SJSA1 (cell line): ENCODE measurements around the gene CTIF. TPM values are rescaled to one million over a fixed set of nuclear protein-coding genes. Genes with fewer than 3 reads are reported as not detected.

Experiments
- DNase-seq, 2 experiments: peaks; one replicate each; pipeline ENCODE4 v3.0.0-alpha.2; 2015 to 2020; ENCODE audit warnings: low spot score in 2 of 2, low read depth in 1 of 2
- H3K27ac ChIP-seq: fragments of 250-450 bp; sonication (Bioruptor Pico); 2 replicates; pipeline ENCODE4 v1.5.1; 2020; ENCODE audit warnings: mild to moderate bottlenecking, moderate library complexity
- H3K27me3 ChIP-seq: fragments of 250-450 bp; sonication (Bioruptor Pico); replicated peaks from 2 replicates; pipeline ENCODE4 v1.5.1; 2020; ENCODE audit warnings: mild to moderate bottlenecking, moderate library complexity
- H3K36me3 ChIP-seq: fragments of 250-450 bp; sonication (Bioruptor Pico); 2 replicates; pipeline ENCODE4 v1.5.1; 2020; ENCODE audit warnings: mild to moderate bottlenecking
- H3K4me1 ChIP-seq: fragments of 250-450 bp; sonication (Bioruptor Pico); replicated peaks from 2 replicates; pipeline ENCODE4 v1.6.1; 2021; ENCODE audit warnings: mild to moderate bottlenecking
- H3K4me3 ChIP-seq: fragments of 250-450 bp; sonication (Bioruptor Pico); 2 replicates; pipeline ENCODE4 v1.5.1; 2020; ENCODE audit warnings: mild to moderate bottlenecking
- H3K9me3 ChIP-seq: fragments of 250-450 bp; sonication (Bioruptor Pico); replicated peaks from 2 replicates; pipeline ENCODE4 v1.5.1; 2020; ENCODE audit warnings: mild to moderate bottlenecking
- total RNA-seq: library from RNA; depleted of rRNA; stranded (reverse); fragments of >200 nt; shearing (Covaris generic); gene quantifications from 2 replicates; pipeline ENCODE4 v1.2.3, GENCODE V29; 2014

CTIF gene
- total RNA-seq, 1 experiment from 2014 or later = 91.5 TPM

DNA sequence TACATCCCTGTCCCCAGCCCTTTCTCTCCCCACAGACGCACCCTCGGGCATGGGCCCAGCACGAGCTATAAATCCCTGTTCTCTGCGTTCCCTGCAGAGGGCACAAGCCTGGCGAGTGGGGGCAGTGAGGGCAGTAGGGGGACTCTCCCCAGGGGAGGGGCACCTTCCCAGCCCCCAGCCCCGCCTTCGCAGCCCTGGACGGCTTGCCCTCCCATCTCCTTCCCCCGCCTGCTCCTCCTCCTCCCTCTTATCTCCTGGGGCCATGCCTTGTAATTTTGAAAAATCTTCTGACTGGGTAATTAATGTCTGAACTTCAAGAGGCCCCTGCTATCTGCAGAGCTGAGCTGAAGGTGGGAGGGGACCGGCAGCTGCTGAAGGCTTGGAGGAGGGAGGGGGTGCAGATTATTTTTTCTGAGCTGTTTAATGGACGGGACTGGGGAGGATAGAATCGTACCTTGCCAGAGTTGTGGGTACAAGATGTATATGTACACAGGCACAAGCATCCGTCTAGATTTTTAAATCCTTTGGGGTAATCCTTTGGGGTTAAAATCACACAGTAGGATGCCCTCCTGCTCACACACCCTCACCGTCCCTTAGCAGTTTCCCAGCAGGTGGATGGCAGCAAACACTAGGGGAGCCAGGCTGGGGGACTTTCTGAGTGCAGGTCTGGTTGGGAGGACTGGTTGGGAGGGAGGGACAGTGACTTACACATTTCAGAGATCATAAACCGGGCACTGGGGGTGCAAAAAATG is 290.0 kb downstream of the CTIF start:
- DNase-seq = peak in 1 of 2 experiments; percentile 36
- H3K4me1 ChIP-seq = peaks cover 61% of the 10 kb centered on the region
- H3K27ac ChIP-seq = no peak overlapping the region

DNA sequence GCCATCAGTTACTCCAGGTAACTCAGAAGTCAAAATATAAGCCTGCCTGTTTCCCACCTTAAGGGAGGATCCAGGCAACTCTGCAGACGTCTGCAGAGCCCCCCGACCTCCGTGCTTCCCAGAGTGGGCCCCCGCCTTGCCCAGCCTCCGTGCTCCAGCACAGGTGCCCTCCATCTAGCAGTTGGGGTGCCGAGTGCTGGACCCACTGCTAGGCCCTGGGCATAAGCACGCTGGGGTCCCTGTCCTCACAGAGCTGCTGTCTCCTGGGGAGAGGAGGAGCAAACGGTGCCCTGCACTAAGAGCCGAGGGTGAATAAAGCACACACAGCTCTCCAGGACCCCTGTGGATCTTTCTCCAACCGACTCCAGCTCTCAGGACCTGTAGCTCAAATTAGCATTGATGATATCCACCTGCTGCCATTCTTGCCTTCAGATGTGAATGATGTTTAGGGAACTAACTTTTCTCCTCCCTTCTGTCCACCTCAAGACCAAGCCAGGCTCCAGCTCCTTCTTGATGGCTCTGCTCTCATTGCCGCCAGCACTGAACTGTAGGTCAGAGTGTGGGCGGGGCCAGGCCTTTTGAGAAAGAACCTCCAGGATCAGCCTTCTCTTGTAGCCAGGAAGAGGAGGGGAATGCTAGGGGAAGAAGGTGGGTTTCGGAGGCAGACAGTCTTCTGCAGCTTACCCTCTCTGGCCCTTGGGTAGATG is 290.8 kb downstream of the CTIF start:
- Histone ChIP-seq H3K4me1 (peaks cover 67% of the 10 kb centered on the region), H3K36me3 (peaks cover 74% of the 10 kb centered on the region), H3K4me3 (no peak overlapping the region), H3K27me3 (no peaks in the 10 kb centered on the region), H3K27ac (no peak overlapping the region), H3K9me3 (no peaks in the 10 kb centered on the region)
- peak in 1 of 2 experiments; percentile 38 for DNase-seq

More for the DNA sequence above, 290.0 kb downstream of the CTIF start:
- no peak overlapping the region for H3K4me3 ChIP-seq
- no peaks in the 10 kb centered on the region for H3K9me3 ChIP-seq
- peaks cover 73% of the 10 kb centered on the region for H3K36me3 ChIP-seq
- H3K27me3 ChIP-seq = no peaks in the 10 kb centered on the region

DNA sequence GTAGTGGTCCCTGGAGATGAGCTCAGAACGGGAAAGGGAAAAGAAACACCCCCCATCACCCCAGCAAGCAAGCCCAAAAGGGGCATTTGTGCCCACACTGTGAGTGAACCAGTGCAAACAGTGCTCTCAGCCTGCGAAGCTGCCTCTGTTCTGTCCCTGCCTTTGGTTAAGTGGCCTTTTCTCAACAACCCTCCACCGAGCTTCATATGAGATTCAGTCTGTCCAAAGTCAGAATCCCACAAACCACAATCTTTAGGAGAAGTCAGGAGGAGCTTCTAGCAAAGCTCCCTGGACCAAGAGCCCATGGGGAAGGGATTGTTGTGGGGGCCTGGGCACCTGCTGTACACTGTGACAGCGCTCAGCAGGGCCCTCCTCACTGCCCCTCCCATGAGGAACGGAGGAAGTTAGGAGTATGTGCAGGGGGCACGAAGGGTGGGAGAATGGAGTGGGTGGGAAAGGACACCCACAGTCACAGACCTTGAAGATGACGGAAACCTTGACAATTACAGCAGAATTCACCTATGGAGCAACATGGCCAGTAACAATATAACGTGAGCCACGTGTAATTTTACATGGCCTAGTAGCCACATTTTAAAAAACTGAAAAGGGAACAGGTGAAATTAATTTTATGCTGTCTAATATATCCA is 292.4 kb downstream of the CTIF start:
- H3K27ac ChIP-seq = no peak overlapping the region

DNA sequence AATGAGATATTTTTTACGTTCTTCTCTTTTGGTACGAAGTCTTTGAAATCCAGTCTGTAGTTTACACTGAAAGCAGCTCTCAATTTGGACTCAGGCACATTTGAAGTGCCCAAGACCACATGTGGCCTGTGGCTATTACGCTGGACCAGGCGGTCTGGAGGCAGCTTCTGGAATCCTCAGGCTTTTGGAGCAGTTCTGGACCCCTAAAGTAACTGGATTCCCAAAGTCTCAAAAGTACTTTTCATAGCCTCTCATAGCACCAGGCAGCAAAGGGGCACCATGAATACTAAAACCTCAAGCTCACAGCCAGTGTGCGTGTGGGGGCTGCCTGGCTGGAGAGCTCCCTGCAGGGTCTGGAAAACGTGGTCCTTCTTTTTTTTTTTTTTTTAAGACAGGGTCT is 293.0 kb downstream of the CTIF start:
- H3K4me1 ChIP-seq = peaks cover 56% of the 10 kb centered on the region
- no peak overlapping the region for H3K4me3 ChIP-seq
- H3K36me3 ChIP-seq = peaks cover 67% of the 10 kb centered on the region
- no peaks in the 10 kb centered on the region for H3K27me3 ChIP-seq
- H3K27ac ChIP-seq = no peak overlapping the region
- DNase-seq = peak in 1 of 2 experiments; percentile 8
- no peaks in the 10 kb centered on the region for H3K9me3 ChIP-seq

More for the DNA sequence above, 292.4 kb downstream of the CTIF start:
- peaks cover 67% of the 10 kb centered on the region for H3K36me3 ChIP-seq
- H3K4me3 ChIP-seq = no peak overlapping the region
- no peaks in the 10 kb centered on the region for H3K27me3 ChIP-seq
- peak in 1 of 2 experiments; percentile 39 for DNase-seq
- H3K9me3 ChIP-seq = no peaks in the 10 kb centered on the region
- H3K4me1 ChIP-seq = peaks cover 60% of the 10 kb centered on the region

DNA sequence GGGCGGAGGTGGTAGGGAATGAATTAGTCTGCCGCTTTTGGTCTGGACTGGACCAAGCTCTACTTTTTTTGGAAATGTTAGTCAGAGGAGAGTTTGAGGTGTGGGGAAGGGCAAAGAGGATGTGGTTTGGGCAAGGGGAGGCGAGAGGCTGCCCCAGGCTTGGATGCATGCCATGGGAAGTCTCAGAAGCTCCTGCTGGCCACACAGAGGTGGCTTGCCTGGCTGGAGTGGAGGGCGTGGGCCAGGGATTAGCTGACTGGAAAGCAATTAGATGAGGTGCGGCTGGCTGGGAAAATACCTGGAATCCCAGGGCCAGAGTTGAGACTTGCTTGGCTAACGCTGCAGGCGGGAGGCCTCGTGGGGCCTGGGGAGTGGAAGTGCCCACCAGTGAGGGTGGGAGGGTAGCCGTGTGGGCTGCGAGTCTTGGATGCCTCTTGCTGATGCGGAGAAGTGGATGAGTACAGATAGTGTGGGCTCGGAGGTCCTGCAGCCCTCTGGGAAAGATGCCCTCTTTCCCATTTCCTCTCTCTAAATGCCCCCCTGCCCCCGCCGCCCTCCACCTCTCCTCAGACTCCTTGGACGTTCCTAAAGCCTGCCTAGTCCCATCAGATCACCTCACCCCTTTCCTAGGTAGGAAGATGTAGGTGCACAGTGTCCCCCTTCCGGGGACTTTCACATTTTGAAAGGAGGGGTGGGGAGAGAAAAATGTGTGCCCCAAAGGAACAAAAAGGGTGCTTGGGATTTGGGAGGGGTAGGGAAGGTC is 294.3 kb downstream of the CTIF start:
- H3K36me3 ChIP-seq = peaks cover 67% of the 10 kb centered on the region
- no peaks in the 10 kb centered on the region for H3K27me3 ChIP-seq
- peaks cover 64% of the 10 kb centered on the region for H3K4me1 ChIP-seq
- no peaks in the 10 kb centered on the region for H3K9me3 ChIP-seq
- peak; percentile 84 to 92 for DNase-seq
- peak overlapping the region; percentile 19; the same call in 1 of the 2 replicates for H3K27ac ChIP-seq
- H3K4me3 ChIP-seq = no peak overlapping the region

DNA sequence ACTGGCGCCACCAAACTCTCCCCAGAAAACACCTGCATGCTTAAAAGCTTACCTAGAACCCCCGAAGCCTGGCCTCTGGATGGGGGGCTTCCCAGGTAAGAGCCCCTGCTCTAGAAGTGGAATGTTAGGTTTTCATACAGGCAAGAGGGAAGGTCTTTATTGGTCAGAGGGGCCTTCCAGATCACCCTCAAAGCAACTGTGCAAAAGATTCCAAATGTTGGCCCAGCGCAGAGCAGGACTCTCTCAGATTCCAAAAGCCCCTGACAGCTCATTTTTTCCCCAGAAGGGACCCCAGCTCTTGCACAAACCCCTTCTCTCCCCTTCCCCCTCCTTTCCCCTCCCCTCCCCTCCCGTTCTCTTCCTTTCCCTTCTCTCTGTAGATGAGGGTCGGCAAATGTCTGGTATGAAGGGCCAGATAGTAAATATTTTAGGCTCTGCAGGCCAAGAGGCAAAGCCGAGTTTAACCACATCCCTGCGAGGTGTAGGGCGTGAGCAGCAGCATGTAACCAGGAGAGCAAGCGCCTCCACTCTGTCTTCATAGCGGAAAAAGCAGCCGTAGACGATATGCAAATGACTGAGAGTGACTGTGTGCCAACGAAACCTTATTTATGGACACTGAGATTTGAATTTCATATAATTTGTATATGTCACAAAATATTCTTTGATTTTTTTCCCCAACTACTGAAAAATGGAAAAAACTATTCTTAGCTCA is 295.0 kb downstream of the CTIF start:
- no peaks in the 10 kb centered on the region for H3K27me3 ChIP-seq

DNA sequence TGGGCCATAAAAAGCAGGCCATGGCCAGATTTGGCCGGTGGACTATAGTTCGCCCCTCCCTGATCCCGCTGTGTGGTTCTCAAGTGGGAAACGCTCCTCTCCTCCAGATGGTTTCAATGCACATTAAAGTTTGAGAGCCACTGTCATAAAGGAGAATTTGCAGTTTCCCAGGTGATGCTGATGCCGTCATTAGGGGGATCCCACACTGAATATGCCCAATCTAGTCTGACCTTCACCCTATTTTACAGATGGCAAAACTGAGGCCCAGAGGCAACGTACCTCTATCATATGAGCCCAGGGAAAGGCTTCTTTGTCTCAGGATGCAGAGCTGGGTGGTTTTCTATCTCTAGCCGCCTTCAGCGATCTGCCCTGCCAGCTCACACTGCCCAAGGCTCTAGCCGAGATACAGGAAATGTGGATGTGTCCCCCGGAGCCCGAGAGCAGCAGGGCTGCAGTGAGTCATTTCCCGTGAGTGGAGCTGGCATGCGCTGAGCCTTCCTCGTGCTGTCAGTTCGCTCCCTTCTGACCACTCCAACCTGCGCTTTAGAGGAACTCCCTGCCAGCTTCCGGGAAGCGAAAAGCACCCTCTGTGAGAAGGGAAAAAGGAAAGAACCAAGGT is 295.7 kb downstream of the CTIF start:
- Histone ChIP-seq H3K36me3 (peaks cover 62% of the 10 kb centered on the region), H3K4me1 (peaks cover 79% of the 10 kb centered on the region), H3K27ac (peak overlapping the region; percentile 27), H3K4me3 (no peak overlapping the region), H3K27me3 (no peaks in the 10 kb centered on the region), H3K9me3 (no peaks in the 10 kb centered on the region)
- DNase-seq = peak; percentile 84 to 96

More for the DNA sequence above, 295.0 kb downstream of the CTIF start:
- Histone ChIP-seq H3K27ac (peak overlapping the region; percentile 27), H3K4me1 (peaks cover 72% of the 10 kb centered on the region), H3K36me3 (peaks cover 64% of the 10 kb centered on the region), H3K9me3 (no peaks in the 10 kb centered on the region), H3K4me3 (no peak overlapping the region)
- DNase-seq = peak in 1 of 2 experiments; percentile 26

DNA sequence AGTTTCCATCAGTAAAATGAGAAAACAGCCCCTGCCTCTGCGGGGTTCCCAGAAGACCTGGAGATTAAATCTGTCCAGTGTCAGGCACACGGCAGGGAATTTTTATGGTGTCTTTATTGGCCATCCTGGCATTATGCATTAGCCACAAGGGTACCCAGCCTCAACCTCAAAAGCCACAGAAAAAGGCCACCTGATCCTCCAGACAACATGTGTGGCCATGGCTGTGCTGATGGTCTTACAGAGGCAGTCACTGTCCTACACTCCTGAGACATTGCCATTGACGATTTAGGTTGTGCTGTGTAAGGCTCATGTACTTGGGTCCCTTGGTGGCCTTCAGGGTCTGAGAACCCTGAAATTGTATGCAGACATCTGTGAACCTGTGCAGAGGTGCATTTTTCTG is 296.3 kb downstream of the CTIF start:
- Histone ChIP-seq H3K36me3 (peaks cover 62% of the 10 kb centered on the region), H3K4me3 (no peak overlapping the region), H3K27ac (peak overlapping the region; percentile 27), H3K27me3 (no peaks in the 10 kb centered on the region), H3K4me1 (peaks cover 84% of the 10 kb centered on the region), H3K9me3 (no peaks in the 10 kb centered on the region)
- DNase-seq = no peak

DNA sequence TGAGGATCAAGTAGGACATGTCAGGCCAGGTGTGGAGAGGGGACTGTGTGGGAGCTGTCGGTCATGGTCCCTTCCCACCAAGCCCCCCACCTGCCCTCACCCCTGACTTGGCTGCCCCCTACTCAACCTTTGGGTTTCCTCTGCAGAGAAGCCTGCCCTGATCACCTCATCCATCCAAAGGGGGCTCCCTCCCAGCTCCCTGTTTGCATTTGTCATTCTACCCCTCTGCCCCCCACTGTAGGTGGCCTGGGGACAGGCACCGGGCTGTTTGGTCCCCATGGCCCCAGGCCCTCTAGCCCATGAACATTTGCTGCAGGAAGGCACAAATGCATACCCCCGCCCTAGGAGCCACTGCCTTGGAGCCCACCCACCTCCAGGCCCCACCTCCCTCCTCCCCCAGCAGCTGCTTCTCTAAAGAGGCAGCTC is 296.9 kb downstream of the CTIF start:
- Histone ChIP-seq H3K36me3 (peaks cover 61% of the 10 kb centered on the region), H3K9me3 (no peaks in the 10 kb centered on the region), H3K27ac (no peak overlapping the region), H3K4me1 (peaks cover 84% of the 10 kb centered on the region), H3K27me3 (no peaks in the 10 kb centered on the region), H3K4me3 (no peak overlapping the region)
- DNase-seq = no peak

DNA sequence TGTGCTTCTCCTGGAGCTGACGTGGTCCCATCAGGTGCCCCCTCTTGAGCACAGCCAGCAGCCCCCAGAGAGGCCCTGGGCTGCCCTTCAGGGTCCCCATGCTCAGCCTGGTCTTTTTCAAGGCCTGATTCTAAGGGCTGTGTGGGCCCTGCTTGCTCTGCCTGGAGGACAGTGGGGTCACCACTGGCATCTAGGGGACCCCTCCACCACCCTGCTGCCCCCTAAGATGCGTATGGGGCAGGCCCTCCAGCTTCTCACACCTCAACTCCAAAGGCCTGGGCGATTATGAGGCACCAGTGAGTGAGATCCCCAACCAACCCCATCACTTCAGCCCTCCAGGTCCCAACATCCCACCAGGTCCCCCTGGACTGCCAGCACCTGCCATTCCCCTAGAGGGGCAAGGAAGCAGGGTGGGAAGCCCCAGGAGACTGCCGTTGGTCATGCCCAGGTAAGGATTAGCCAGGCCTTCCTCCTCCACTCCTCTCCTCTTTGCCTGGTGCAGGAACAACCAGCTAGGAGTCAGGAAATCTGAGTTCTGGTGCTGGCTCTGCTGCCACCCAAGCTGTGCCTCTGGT is 297.5 kb downstream of the CTIF start:
- peaks cover 61% of the 10 kb centered on the region for H3K36me3 ChIP-seq
- DNase-seq = no peak
- H3K4me3 ChIP-seq = no peak overlapping the region
- H3K9me3 ChIP-seq = no peaks in the 10 kb centered on the region
- no peaks in the 10 kb centered on the region for H3K27me3 ChIP-seq
- no peak overlapping the region for H3K27ac ChIP-seq
- H3K4me1 ChIP-seq = peaks cover 83% of the 10 kb centered on the region

DNA sequence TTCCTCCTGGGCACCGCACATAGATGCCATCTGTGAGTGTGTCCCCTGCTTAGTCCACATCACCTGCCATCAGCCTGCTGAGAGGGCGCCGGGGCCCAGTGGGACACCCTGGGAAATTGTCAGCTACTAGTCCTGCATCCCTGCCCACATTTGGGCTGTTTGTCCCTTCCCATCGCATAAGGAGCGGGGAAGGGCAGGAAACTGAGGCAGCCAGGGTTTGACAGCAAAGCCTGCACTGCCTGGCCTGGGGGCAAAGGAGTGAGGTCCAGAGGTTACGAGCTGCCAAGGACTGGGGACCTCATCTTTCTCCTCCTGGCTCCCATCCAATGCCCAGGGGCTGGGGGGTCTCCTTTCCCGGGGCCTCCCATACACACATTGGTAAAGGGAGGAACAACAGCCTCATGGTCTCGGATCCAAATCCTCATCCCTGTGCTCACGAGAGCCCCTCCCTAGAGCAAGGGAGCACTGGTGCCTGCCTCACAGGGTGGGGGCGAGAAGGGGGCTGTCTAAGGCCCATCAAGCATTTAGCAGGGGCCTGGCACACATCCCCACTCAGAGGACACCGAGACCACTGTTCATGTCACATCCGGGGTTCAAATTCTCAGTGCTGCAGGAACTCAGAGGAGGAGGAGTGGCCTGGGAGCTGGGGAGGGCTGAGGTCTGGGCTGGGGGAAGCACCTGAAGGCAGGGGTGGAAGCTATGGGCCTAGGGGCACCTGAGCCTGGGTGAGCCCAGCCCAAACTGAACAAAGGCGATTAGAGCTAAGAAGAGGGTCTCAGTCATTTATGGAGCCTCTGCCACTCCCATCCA is 298.2 kb downstream of the CTIF start:
- no peak for DNase-seq
- Histone ChIP-seq H3K4me3 (no peak overlapping the region), H3K36me3 (peaks cover 64% of the 10 kb centered on the region), H3K27ac (no peak overlapping the region), H3K27me3 (no peaks in the 10 kb centered on the region), H3K9me3 (no peaks in the 10 kb centered on the region), H3K4me1 (peaks cover 83% of the 10 kb centered on the region)

DNA sequence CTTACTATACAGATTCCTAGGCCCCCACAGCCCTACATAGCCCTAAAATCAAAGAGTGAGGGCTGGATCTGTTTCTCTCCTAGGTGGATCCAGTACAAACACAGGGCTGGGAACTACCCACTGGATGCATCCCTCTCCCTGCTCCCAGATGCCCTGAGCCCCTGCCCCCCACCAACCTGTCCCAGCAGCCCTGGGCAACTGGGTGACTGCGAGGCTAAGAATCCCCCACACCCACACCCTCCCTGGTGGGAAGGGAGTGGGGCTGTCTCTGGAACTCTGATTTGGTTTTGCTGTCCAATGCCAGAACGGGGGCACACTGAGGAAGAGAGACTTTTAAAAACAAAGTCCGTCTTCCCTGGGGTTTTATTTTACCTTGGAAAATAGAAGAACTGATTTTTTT is 298.8 kb downstream of the CTIF start:
- Histone ChIP-seq H3K36me3 (peaks cover 71% of the 10 kb centered on the region), H3K27me3 (no peaks in the 10 kb centered on the region), H3K9me3 (no peaks in the 10 kb centered on the region), H3K4me1 (peaks cover 83% of the 10 kb centered on the region), H3K27ac (no peak overlapping the region), H3K4me3 (no peak overlapping the region)
- no peak for DNase-seq
